ENCODE measurements around the gene LDAH.

- TF ChIP-seq CTCF (IDR thresholded peaks at IDR 0.05 in 2 of 3, conservative IDR thresholded peaks at IDR 0.05 in 1 of 3; ENCODE audit: control insufficient read depth in 2 of 3, extremely low read depth in 1 of 3, insufficient read depth in 1 of 3, low read depth in 3 of 3, low read length in 3 of 3) (peak; percentile 81 to 93 (median 88)), SKIL (IDR thresholded peaks at IDR 0.05; ENCODE audit: low read depth, poor library complexity, severe bottlenecking) (no peak), TCF12 (IDR thresholded peaks at IDR 0.05; ENCODE audit: low read depth, low read length) (no peak), EZH2 (IDR thresholded peaks at IDR 0.05; ENCODE audit: borderline replicate concordance, control insufficient read depth, low read depth, low read length) (no peak), BHLHE40 (IDR thresholded peaks at IDR 0.05; ENCODE audit: borderline replicate concordance in 1 of 2, low read depth in 2 of 2, low read length in 1 of 2) (0 out of 4 replicates have a peak, but pooled peaks have one; percentile 16 to 25), CREM (IDR thresholded peaks at IDR 0.05; ENCODE audit: low read depth) (no peak), POLR2A (IDR thresholded peaks at IDR 0.05; ENCODE audit: low read depth, low read length) (no peak), PBX3 (IDR thresholded peaks at IDR 0.05; ENCODE audit: insufficient replicate concordance, low read depth, low read length) (no peak), PKNOX1 (IDR thresholded peaks at IDR 0.05) (no peak), IKZF1 (conservative IDR thresholded peaks at IDR 0.05) (0 out of 2 replicates have a peak, but pooled peaks have one; percentile 24), ZNF622 (IDR thresholded peaks at IDR 0.05) (no peak), ZZZ3 (IDR thresholded peaks at IDR 0.05; ENCODE audit: control insufficient read depth, insufficient read length, low read depth) (no peak), EP300 (IDR thresholded peaks at IDR 0.05; ENCODE audit: borderline replicate concordance in 1 of 2, control insufficient read depth in 1 of 2, low read depth in 2 of 2, low read length in 2 of 2) (no peak), SMC3 (IDR thresholded peaks at IDR 0.05; ENCODE audit: borderline replicate concordance, low read length) (peak; percentile 98)
Observed at GRCh38 chr2:20635675-20636584, 187.0 kb downstream of the LDAH start.

All from GM12878 (cell line).